ENCODE results near the gene VTI1A.

VTI1A gene

GRCh38 chr10:112421731-112422130 is 25.3 kb upstream of the VTI1A start:
- no peak overlapping the region for H3K4me2 ChIP-seq
- no peaks in the 10 kb centered on the region for H3K79me2 ChIP-seq (ENCODE audit: insufficient read depth, low read depth)
- H3K27ac ChIP-seq = no peak overlapping the region
- no peak overlapping the region for H3K4me3 ChIP-seq (IDR thresholded peaks at IDR 0.05; ENCODE audit: insufficient read depth, low read depth, low read length)
- H4K20me1 ChIP-seq (ENCODE audit: insufficient read depth) = no peaks in the 10 kb centered on the region
- H3K9ac ChIP-seq = no peak overlapping the region
- H3K27me3 ChIP-seq (ENCODE audit: insufficient read depth, low read depth) = no peaks in the 10 kb centered on the region
- H2AFZ ChIP-seq (ENCODE audit: low read depth) = no peak overlapping the region
- H3K4me1 ChIP-seq (ENCODE audit: low read depth, poor library complexity, severe bottlenecking) = no peaks in the 10 kb centered on the region
- no peaks in the 10 kb centered on the region for H3K36me3 ChIP-seq (ENCODE audit: insufficient read depth)
- TF ChIP-seq CTCF (conservative IDR thresholded peaks at IDR 0.05; ENCODE audit: low read depth, low read length) = no peak

GRCh38 chr10:112424651-112425050 is 22.4 kb upstream of the VTI1A start:
- H3K36me3 ChIP-seq (ENCODE audit: insufficient read depth) = no peaks in the 10 kb centered on the region
- H3K4me2 ChIP-seq = no peak overlapping the region
- no peak overlapping the region for H3K27ac ChIP-seq
- no peak for TF ChIP-seq CTCF (conservative IDR thresholded peaks at IDR 0.05; ENCODE audit: low read depth, low read length)
- no peaks in the 10 kb centered on the region for H3K27me3 ChIP-seq (ENCODE audit: insufficient read depth, low read depth)
- no peaks in the 10 kb centered on the region for H4K20me1 ChIP-seq (ENCODE audit: insufficient read depth)
- H3K79me2 ChIP-seq (ENCODE audit: insufficient read depth, low read depth) = no peaks in the 10 kb centered on the region
- H3K4me1 ChIP-seq (ENCODE audit: low read depth, poor library complexity, severe bottlenecking) = no peaks in the 10 kb centered on the region
- H3K9ac ChIP-seq = no peak overlapping the region
- H3K4me3 ChIP-seq (IDR thresholded peaks at IDR 0.05; ENCODE audit: insufficient read depth, low read depth, low read length) = no peak overlapping the region
- no peak overlapping the region for H2AFZ ChIP-seq (ENCODE audit: low read depth)

- Histone ChIP-seq H3K4me1 (ENCODE audit: low read depth, poor library complexity, severe bottlenecking) (no peaks in the 10 kb centered on the region), H2AFZ (ENCODE audit: low read depth) (no peak overlapping the region), H3K4me2 (no peak overlapping the region), H3K4me3 (IDR thresholded peaks at IDR 0.05; ENCODE audit: insufficient read depth, low read depth, low read length) (no peak overlapping the region), H3K9ac (no peak overlapping the region), H3K27me3 (ENCODE audit: insufficient read depth, low read depth) (no peaks in the 10 kb centered on the region), H3K27ac (no peak overlapping the region), H3K79me2 (ENCODE audit: insufficient read depth, low read depth) (no peaks in the 10 kb centered on the region), H3K36me3 (ENCODE audit: insufficient read depth) (no peaks in the 10 kb centered on the region), H4K20me1 (ENCODE audit: insufficient read depth) (no peaks in the 10 kb centered on the region)
- no peak for TF ChIP-seq CTCF (conservative IDR thresholded peaks at IDR 0.05; ENCODE audit: low read depth, low read length)
Observed at GRCh38 chr10:112426111-112426510, 20.9 kb upstream of the VTI1A start.

DNA sequence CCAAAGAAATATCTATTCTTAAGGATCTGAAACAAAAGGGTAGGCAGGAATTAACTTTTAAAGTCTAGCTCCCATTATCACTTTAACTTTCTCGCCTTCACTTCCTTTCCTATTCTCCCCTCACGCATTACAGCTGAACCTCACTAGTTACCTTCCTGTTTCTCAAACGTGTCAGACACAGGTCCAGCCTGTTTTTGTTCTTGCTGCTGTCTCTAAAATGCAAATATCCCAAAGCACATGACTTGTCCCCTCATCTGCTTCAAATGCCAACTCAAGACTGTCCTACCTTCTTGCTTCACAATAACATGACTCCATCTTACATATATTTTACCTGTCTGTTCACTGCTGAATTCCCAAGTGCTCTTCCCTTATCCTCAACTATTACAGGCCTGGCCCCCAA is 17.9 kb upstream of the VTI1A start:
- H3K9ac ChIP-seq = no peak overlapping the region
- no peaks in the 10 kb centered on the region for H3K4me1 ChIP-seq (ENCODE audit: low read depth, poor library complexity, severe bottlenecking)
- H3K4me2 ChIP-seq = no peak overlapping the region
- H2AFZ ChIP-seq (ENCODE audit: low read depth) = no peak overlapping the region
- H3K27me3 ChIP-seq (ENCODE audit: insufficient read depth, low read depth) = no peaks in the 10 kb centered on the region
- H4K20me1 ChIP-seq (ENCODE audit: insufficient read depth) = no peaks in the 10 kb centered on the region
- no peaks in the 10 kb centered on the region for H3K36me3 ChIP-seq (ENCODE audit: insufficient read depth)
- H3K27ac ChIP-seq = no peak overlapping the region
- H3K4me3 ChIP-seq (IDR thresholded peaks at IDR 0.05; ENCODE audit: insufficient read depth, low read depth, low read length) = no peak overlapping the region
- no peaks in the 10 kb centered on the region for H3K79me2 ChIP-seq (ENCODE audit: insufficient read depth, low read depth)
- no peak for TF ChIP-seq CTCF (conservative IDR thresholded peaks at IDR 0.05; ENCODE audit: low read depth, low read length)
